ENCODE measurements around the gene ABCC8.

ABCC8 gene

GRCh38 chr11:17397311-17398002, 79.2 kb downstream of the ABCC8 start:
- TF ChIP-seq POU2F2 (IDR thresholded peaks at IDR 0.05; ENCODE audit: low read depth, low read length) (no peak), PAX5 (IDR thresholded peaks at IDR 0.05; ENCODE audit: insufficient read depth, low read length, severe bottlenecking) (no peak), TAF1 (IDR thresholded peaks at IDR 0.05; ENCODE audit: low read depth, low read length) (no peak), POLR2AphosphoS5 (IDR thresholded peaks at IDR 0.05; ENCODE audit: low read depth, low read length) (no peak), SPI1 (IDR thresholded peaks at IDR 0.05; ENCODE audit: low read depth, low read length) (no peak), POLR2A (IDR thresholded peaks at IDR 0.05; ENCODE audit: low read depth, low read length) (no peak)
- no peak for DNase-seq (ENCODE audit: insufficient read length, low spot score)
- no peak for FAIRE-seq

GRCh38 chr11:17396598-17397310, 79.9 kb downstream of the ABCC8 start:
- DNase-seq (ENCODE audit: insufficient read length, low spot score): no peak
- no peak for FAIRE-seq
- TF ChIP-seq POLR2AphosphoS5 (IDR thresholded peaks at IDR 0.05; ENCODE audit: low read depth, low read length) (no peak), TAF1 (IDR thresholded peaks at IDR 0.05; ENCODE audit: low read depth, low read length) (no peak), POU2F2 (IDR thresholded peaks at IDR 0.05; ENCODE audit: low read depth, low read length) (no peak), PAX5 (IDR thresholded peaks at IDR 0.05; ENCODE audit: insufficient read depth, low read length, severe bottlenecking) (no peak), POLR2A (IDR thresholded peaks at IDR 0.05; ENCODE audit: low read depth, low read length) (no peak), SPI1 (IDR thresholded peaks at IDR 0.05; ENCODE audit: low read depth, low read length) (no peak)

DNA sequence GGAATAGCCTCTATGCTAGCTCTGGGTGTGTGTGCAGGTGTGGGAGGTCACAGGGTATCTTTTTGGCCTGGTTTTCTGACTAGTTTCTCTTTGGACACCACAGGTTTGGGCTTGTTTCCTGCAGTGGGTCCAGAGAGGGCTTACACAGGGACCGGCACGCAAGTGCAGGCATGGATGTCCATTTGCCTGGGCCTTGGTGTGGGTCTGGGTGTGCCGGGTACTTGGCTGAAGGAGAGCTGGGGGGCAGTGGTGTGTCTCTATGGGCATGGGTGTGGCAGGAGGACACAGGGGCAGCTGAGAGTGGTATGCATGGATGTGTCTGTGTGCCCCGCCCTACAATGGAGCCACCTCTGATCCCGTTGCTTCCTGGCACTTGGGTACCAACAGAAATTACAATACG, 80.7 kb downstream of the ABCC8 start:
- DNase-seq (ENCODE audit: insufficient read length, low spot score): no peak
- no peak for TF ChIP-seq POLR2A (IDR thresholded peaks at IDR 0.05; ENCODE audit: low read depth, low read length)
- no peak for TF ChIP-seq POU2F2 (IDR thresholded peaks at IDR 0.05; ENCODE audit: low read depth, low read length)
- TF ChIP-seq PAX5 (IDR thresholded peaks at IDR 0.05; ENCODE audit: insufficient read depth, low read length, severe bottlenecking): no peak
- no peak for TF ChIP-seq SPI1 (IDR thresholded peaks at IDR 0.05; ENCODE audit: low read depth, low read length)
- TF ChIP-seq TAF1 (IDR thresholded peaks at IDR 0.05; ENCODE audit: low read depth, low read length): no peak
- no peak for TF ChIP-seq POLR2AphosphoS5 (IDR thresholded peaks at IDR 0.05; ENCODE audit: low read depth, low read length)
- no peak for FAIRE-seq

DNA sequence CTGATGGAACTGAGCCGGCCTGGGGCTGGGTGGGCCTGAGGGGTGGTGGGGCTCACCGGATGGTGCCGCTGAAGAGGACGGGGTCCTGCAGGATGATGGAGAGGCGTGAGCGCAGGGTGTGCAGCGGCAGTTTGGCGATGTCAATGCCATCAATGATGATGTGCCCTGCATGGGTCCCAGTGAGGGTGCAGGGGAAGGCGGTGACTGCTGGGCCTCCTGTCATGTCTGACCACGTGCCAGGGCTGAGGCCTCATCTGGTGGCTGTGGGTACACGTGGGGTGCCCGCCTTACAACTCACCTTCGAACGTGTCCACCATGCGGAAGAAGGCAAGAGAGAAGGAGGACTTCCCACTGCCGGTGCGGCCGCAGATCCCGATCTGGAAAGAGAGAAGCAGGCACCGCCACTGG, 81.1 kb downstream of the ABCC8 start:
- FAIRE-seq: no peak
- TF ChIP-seq SPI1 (IDR thresholded peaks at IDR 0.05; ENCODE audit: low read depth, low read length) (no peak), POLR2A (IDR thresholded peaks at IDR 0.05; ENCODE audit: low read depth, low read length) (no peak), PAX5 (IDR thresholded peaks at IDR 0.05; ENCODE audit: insufficient read depth, low read length, severe bottlenecking) (no peak), TAF1 (IDR thresholded peaks at IDR 0.05; ENCODE audit: low read depth, low read length) (no peak), POLR2AphosphoS5 (IDR thresholded peaks at IDR 0.05; ENCODE audit: low read depth, low read length) (no peak)
- DNase-seq (ENCODE audit: insufficient read length, low spot score): no peak

GRCh38 chr11:17394743-17395390, 81.8 kb downstream of the ABCC8 start:
- TF ChIP-seq TAF1 (IDR thresholded peaks at IDR 0.05; ENCODE audit: low read depth, low read length) (no peak), PAX5 (IDR thresholded peaks at IDR 0.05; ENCODE audit: insufficient read depth, low read length, severe bottlenecking) (no peak), POLR2A (IDR thresholded peaks at IDR 0.05; ENCODE audit: low read depth, low read length) (no peak), POU2F2 (IDR thresholded peaks at IDR 0.05; ENCODE audit: low read depth, low read length) (no peak), POLR2AphosphoS5 (IDR thresholded peaks at IDR 0.05; ENCODE audit: low read depth, low read length) (no peak), SPI1 (IDR thresholded peaks at IDR 0.05; ENCODE audit: low read depth, low read length) (no peak)
- no peak for DNase-seq (ENCODE audit: insufficient read length, low spot score)
- no peak for FAIRE-seq

- FAIRE-seq: no peak
- DNase-seq (ENCODE audit: insufficient read length, low spot score): no peak
- TF ChIP-seq POU2F2 (IDR thresholded peaks at IDR 0.05; ENCODE audit: low read depth, low read length) (no peak), PAX5 (IDR thresholded peaks at IDR 0.05; ENCODE audit: insufficient read depth, low read length, severe bottlenecking) (no peak), POLR2AphosphoS5 (IDR thresholded peaks at IDR 0.05; ENCODE audit: low read depth, low read length) (no peak), TAF1 (IDR thresholded peaks at IDR 0.05; ENCODE audit: low read depth, low read length) (no peak), POLR2A (IDR thresholded peaks at IDR 0.05; ENCODE audit: low read depth, low read length) (no peak), SPI1 (IDR thresholded peaks at IDR 0.05; ENCODE audit: low read depth, low read length) (no peak)
Observed at GRCh38 chr11:17393472-17393871, 83.2 kb downstream of the ABCC8 start.

DNA sequence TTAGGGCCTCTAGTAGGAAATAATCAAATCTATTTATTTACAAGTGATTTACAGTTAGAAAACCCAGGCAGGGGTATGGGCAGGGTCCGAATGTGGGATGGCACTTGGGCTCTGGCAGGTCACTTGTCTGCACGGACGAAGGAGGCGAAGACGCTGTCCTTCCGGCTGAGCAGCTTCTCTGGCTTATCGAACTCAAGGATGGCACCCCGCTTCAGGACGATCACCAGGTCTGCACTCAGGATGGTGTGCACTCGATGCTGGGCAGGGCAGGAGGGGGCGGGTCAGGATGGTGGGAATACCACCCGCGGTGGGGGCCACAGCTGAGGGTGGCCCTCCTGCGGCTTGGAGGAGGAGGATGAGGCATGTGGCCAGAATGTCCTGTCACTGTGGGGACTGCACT, 83.8 kb downstream of the ABCC8 start:
- FAIRE-seq (no peak), DNase-seq (ENCODE audit: insufficient read length, low spot score) (no peak)
- TF ChIP-seq POLR2A (IDR thresholded peaks at IDR 0.05; ENCODE audit: low read depth, low read length) (no peak), TAF1 (IDR thresholded peaks at IDR 0.05; ENCODE audit: low read depth, low read length) (no peak), PAX5 (IDR thresholded peaks at IDR 0.05; ENCODE audit: insufficient read depth, low read length, severe bottlenecking) (no peak), POU2F2 (IDR thresholded peaks at IDR 0.05; ENCODE audit: low read depth, low read length) (no peak), SPI1 (IDR thresholded peaks at IDR 0.05; ENCODE audit: low read depth, low read length) (no peak), POLR2AphosphoS5 (IDR thresholded peaks at IDR 0.05; ENCODE audit: low read depth, low read length) (no peak)

- TF ChIP-seq POU2F2 (IDR thresholded peaks at IDR 0.05; ENCODE audit: low read depth, low read length): no peak
- no peak for TF ChIP-seq SPI1 (IDR thresholded peaks at IDR 0.05; ENCODE audit: low read depth, low read length)
- no peak for TF ChIP-seq PAX5 (IDR thresholded peaks at IDR 0.05; ENCODE audit: insufficient read depth, low read length, severe bottlenecking)
- TF ChIP-seq POLR2AphosphoS5 (IDR thresholded peaks at IDR 0.05; ENCODE audit: low read depth, low read length): no peak
- no peak for TF ChIP-seq TAF1 (IDR thresholded peaks at IDR 0.05; ENCODE audit: low read depth, low read length)
- no peak for DNase-seq (ENCODE audit: insufficient read length, low spot score)
- FAIRE-seq: no peak
Observed at GRCh38 chr11:17391493-17392355, 84.9 kb downstream of the ABCC8 start.
